ENCODE measurements around the gene GPR137C. TPM values are rescaled to one million over a fixed set of nuclear protein-coding genes. Genes with fewer than 3 reads are reported as not detected.

Gene GPR137C, protein sequence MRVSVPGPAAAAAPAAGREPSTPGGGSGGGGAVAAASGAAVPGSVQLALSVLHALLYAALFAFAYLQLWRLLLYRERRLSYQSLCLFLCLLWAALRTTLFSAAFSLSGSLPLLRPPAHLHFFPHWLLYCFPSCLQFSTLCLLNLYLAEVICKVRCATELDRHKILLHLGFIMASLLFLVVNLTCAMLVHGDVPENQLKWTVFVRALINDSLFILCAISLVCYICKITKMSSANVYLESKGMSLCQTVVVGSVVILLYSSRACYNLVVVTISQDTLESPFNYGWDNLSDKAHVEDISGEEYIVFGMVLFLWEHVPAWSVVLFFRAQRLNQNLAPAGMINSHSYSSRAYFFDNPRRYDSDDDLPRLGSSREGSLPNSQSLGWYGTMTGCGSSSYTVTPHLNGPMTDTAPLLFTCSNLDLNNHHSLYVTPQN
- total RNA-seq, result 0.39 and 0.87 TPM in 2 replicates

DNA sequence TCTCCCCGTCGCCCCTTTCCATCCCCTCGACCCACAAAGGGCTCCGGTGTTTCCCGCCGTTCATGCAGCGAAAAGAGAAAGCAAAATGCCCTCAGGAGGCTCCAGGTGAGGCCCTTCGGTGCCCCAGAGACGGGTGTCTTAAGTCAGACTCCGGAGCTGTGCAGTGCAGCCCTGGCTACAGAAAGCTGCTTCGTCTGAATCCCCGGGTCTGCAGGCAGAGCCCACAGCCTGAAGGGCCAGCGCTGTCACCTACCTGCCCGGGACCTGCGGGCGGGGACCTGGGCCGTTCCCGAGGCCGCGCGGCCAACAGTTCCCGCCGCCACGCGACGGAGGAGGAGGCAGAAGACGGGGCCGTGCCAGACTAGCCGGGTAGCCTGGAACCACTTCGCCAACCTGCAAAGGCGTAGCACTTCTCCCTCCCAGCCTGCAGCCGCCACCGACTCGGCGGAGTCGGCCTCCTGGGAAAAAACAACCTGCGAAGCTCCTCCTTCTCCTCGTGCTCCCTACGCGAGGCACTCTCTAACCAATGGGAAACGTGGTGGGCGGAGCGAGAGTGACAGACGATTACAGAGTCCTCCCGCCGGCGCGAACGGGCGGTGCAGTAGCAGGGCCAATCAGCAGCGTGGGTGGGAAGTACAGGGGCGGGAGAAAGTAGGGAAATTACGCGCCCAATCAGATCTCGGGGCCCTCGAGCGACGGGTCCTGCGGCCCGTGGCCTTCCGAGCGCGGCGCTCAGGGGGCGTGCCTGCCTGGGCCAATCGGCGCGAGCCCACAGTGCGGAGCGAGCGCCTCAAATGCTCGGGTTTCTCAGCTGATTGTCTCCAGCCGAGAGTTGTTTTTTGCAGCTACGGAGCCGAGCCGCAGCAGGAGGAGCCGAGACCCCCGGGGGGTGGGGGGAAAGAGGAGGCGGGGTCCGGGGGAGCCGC lies at the start of gene GPR137C, which contains the start of gene TXNDC16:
Gene GPR137C (plus strand): TSS at position 774 of the 926 bp plus-strand sequence. CDS start 312 bp downstream, outside the sequence.
Gene TXNDC16 (minus strand): TSS at position 443 of the 926 bp plus-strand sequence. CDS start 8,948 bp downstream, outside the sequence.

Other genes starting within 250 kb of the GPR137C start
- gene PTGER2, start 238.5 kb upstream of the GPR137C start, total RNA-seq, result 5.6 and 7.1 TPM in 2 replicates
- gene TXNDC16, start 331 bp upstream of the GPR137C start, total RNA-seq, result 5.1 and 6.4 TPM in 2 replicates
- 38.1 and 62.5 TPM in 2 replicates for gene ERO1A, start 142.7 kb downstream of the GPR137C start, total RNA-seq
- gene PSMC6, start 154.4 kb downstream of the GPR137C start, total RNA-seq, result 61.8 and 69.0 TPM in 2 replicates
- gene STYX, start 177.3 kb downstream of the GPR137C start, total RNA-seq, result 14.4 and 16.7 TPM in 2 replicates
- 26.7 and 28.0 TPM in 2 replicates for gene GNPNAT1, start 238.8 kb downstream of the GPR137C start, total RNA-seq